Calu3 (cell line): Measurements from ENCODE around the gene FBXO15. TPM values are rescaled to one million over a fixed set of nuclear protein-coding genes. Genes with fewer than 3 reads are reported as not detected.
A peak's percentile ranks its signal among the peaks of the same experiment; 100 is the strongest.

Source experiments
- BruUV-seq: library from RNA; stranded (reverse); fragments of 400-500 nt; replicated peaks from 2 replicates; lab custom pipeline; 2021; lab: Mats Ljungman, UMichigan
- CTCF ChIA-PET: fragments of 300-600 bp; sonication (Branson Sonifier 250); formaldehyde crosslinking; loops from one replicate; lab custom pipeline; 2022; ENCODE audit warnings: antibody characterized with exemption; lab: Charles Lee
- DNase-seq: peaks from one replicate; pipeline ENCODE4 v3.0.0; 2022
- H3K27ac Mint-ChIP-seq: one replicate; pipeline ENCODE4 v1.8.0; 2022; ENCODE audit warnings: mixed read lengths; ENCODE audit not compliant: unreplicated experiment
- H3K27me3 Mint-ChIP-seq: one replicate; pipeline ENCODE4 v1.8.0; 2022; ENCODE audit warnings: mixed read lengths; ENCODE audit not compliant: unreplicated experiment
- H3K36me3 Mint-ChIP-seq: one replicate; pipeline ENCODE4 v1.8.0; 2022; ENCODE audit warnings: mild to moderate bottlenecking, moderate library complexity, mixed read lengths; ENCODE audit not compliant: insufficient read depth, unreplicated experiment
- H3K4me1 Mint-ChIP-seq: one replicate; pipeline ENCODE4 v1.8.0; 2022; ENCODE audit warnings: mild to moderate bottlenecking, low read depth, mixed read lengths; ENCODE audit not compliant: unreplicated experiment
- H3K4me3 Mint-ChIP-seq: one replicate; pipeline ENCODE4 v1.8.0; 2022; ENCODE audit warnings: mild to moderate bottlenecking, low read depth, moderate library complexity, mixed read lengths; ENCODE audit not compliant: unreplicated experiment
- H3K9me3 Mint-ChIP-seq: one replicate; pipeline ENCODE4 v1.8.0; 2022; ENCODE audit warnings: low read depth, mixed read lengths; ENCODE audit not compliant: unreplicated experiment
- intact Hi-C: fragments of 100-400 bp; cut with micrococcal nuclease; formaldehyde crosslinking; loops from one replicate; pipeline ENCODE4 v1.10.0; 2022; ENCODE audit not compliant: unreplicated experiment
- total RNA-seq: library from RNA; stranded (reverse); gene quantifications from 2 replicates; pipeline ENCODE4 v1.2.3, GENCODE V29; 2022
- TF ChIP-seq, protein P1 (sequence below): fragments of 200-600 bp; IDR thresholded peaks from one replicate; pipeline ENCODE4 v1.8.0; 2022; ENCODE audit warnings: antibody characterized with exemption; ENCODE audit not compliant: unreplicated experiment

FBXO15 gene
- total RNA-seq, 1 experiment from 2014 or later = 1.5 TPM

DNA sequence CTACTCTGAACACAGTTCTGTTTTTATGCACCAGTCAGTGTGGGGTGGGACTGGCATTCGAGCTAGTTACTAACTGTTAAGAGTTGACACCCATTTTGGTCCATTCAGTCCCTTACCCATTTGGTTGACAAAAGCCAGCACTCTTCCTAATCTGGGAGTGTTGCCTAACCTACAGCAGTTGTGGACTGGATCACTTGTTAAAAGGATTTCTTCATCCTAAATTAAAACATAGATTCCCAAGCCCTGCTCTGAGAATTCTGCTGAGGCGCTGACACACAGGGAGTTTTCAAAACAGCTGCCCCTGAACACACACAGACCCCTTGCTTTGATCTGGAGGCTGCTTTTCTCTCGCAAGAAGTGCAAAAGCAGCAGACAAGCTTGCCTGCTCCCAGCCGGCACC lies 7.1 kb upstream of the FBXO15 start:
- peaks cover 6% of the 10 kb centered on the region for H3K36me3 Mint-ChIP-seq
- BruUV-seq = no TSS peak

DNA sequence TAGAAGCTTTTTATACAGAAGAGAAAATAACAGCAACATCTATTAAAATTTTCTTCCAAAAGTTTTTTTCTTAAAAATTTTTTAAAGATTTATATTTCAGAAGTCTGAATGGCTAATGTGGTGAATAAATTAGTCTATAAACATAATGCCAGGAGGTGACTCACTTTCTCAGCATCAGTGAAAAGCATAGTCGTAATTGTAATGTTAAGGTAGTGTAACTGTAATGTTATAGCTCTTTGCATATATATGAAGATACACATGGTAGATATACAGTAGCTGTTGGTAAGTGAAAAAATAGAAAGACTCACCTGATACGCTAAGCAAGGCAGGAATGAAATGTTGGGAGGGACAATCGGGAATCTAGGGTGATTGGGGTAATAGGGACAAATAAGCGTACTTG lies 6.2 kb upstream of the FBXO15 start:
- intact Hi-C loops = no loop called here
- CTCF ChIA-PET = interaction anchor here (0.6 kb wide), 1 partner anchor 101 kb away, joined by 4 read pairs; no protein-coding TSS in a partner anchor
- no peaks in the 10 kb centered on the region for H3K27me3 Mint-ChIP-seq
- peaks cover 24% of the 10 kb centered on the region for H3K4me1 Mint-ChIP-seq
- TF ChIP-seq, protein P1, sequence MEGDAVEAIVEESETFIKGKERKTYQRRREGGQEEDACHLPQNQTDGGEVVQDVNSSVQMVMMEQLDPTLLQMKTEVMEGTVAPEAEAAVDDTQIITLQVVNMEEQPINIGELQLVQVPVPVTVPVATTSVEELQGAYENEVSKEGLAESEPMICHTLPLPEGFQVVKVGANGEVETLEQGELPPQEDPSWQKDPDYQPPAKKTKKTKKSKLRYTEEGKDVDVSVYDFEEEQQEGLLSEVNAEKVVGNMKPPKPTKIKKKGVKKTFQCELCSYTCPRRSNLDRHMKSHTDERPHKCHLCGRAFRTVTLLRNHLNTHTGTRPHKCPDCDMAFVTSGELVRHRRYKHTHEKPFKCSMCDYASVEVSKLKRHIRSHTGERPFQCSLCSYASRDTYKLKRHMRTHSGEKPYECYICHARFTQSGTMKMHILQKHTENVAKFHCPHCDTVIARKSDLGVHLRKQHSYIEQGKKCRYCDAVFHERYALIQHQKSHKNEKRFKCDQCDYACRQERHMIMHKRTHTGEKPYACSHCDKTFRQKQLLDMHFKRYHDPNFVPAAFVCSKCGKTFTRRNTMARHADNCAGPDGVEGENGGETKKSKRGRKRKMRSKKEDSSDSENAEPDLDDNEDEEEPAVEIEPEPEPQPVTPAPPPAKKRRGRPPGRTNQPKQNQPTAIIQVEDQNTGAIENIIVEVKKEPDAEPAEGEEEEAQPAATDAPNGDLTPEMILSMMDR = no peak
- peaks cover 10% of the 10 kb centered on the region for H3K36me3 Mint-ChIP-seq
- no peak overlapping the region for H3K4me3 Mint-ChIP-seq
- H3K27ac Mint-ChIP-seq = no peak overlapping the region
- no peak for DNase-seq
- BruUV-seq = no TSS peak
- no peaks in the 10 kb centered on the region for H3K9me3 Mint-ChIP-seq

More for the DNA sequence above, 7.1 kb upstream of the FBXO15 start:
- DNase-seq = no peak
- CTCF ChIA-PET = no interaction called here
- Mint-ChIP-seq H3K27me3 (no peaks in the 10 kb centered on the region), H3K4me1 (peaks cover 15% of the 10 kb centered on the region), H3K9me3 (no peaks in the 10 kb centered on the region), H3K27ac (no peak overlapping the region), H3K4me3 (no peak overlapping the region)
- intact Hi-C loops = no loop called here
- TF ChIP-seq, protein P1 = no peak

DNA sequence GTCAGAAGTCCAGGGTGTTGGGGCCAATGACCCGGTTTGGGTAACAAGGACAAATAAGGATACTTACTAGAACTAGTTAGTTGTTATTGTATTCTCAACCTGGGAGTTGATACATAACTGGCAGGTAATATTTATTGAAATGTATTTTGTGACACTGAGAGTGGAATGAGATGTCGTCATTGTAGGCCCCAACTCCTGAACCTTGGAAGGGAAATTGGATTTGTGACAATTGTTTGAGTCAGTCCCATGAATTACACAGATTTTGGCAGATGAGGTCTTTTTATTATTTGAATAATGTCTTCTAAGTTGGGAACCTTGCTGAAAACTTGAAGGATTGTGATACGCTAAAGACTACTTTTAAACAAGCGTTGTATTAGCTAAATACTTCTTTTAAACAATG lies 5.7 kb upstream of the FBXO15 start:
- Mint-ChIP-seq H3K9me3 (no peaks in the 10 kb centered on the region), H3K4me3 (no peak overlapping the region), H3K36me3 (peaks cover 15% of the 10 kb centered on the region), H3K27me3 (no peaks in the 10 kb centered on the region), H3K4me1 (peaks cover 28% of the 10 kb centered on the region), H3K27ac (no peak overlapping the region)
- intact Hi-C loops = no loop called here
- BruUV-seq = no TSS peak
- TF ChIP-seq, protein P1 = no peak
- DNase-seq = no peak
- CTCF ChIA-PET = interaction anchor here (0.6 kb wide), 1 partner anchor 101 kb away, joined by 4 read pairs; no protein-coding TSS in a partner anchor

DNA sequence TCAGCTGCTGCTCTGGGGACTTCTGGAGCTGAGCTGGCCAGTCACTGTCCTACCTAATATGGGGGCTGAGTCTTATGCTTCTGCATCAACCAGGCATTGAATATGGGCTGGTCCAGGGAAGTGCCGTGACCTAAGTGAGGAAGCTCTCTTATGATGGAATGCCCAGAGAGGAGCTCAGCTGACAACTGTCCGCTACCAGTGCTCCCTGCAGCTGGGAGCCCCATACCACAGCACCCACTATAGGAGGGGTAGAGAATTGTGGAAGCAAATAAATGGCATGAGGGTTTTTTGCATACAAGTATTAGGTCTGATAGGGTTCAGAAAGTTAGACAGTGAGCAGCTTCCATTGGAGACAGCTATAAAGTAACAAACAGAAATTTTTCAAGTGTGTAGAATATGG lies 5.2 kb upstream of the FBXO15 start:
- intact Hi-C loops = no loop called here
- Mint-ChIP-seq H3K9me3 (no peaks in the 10 kb centered on the region), H3K27ac (no peak overlapping the region), H3K36me3 (peaks cover 16% of the 10 kb centered on the region), H3K27me3 (no peaks in the 10 kb centered on the region), H3K4me3 (no peak overlapping the region), H3K4me1 (peaks cover 28% of the 10 kb centered on the region)
- CTCF ChIA-PET = no interaction called here
- no peak for DNase-seq
- no TSS peak for BruUV-seq
- TF ChIP-seq, protein P1 = peak; percentile 39
